Islet precursor cell (in vitro differentiated cells): ENCODE measurements around the gene TMEM267.
A peak's percentile ranks its signal among the peaks of the same experiment; 100 is the strongest.
"Not testable (repeated sequence)": the region's sequence is repeated elsewhere in the genome, so short reads cannot be mapped to it uniquely, and the experiment has no call there.

Source experiments
- DNase-seq: peaks from one replicate; pipeline ENCODE4 v3.0.0-alpha.2; 2018

TMEM267 gene

GRCh38 chr5:43456556-43456955 is 27.1 kb downstream of the TMEM267 start:
- DNase-seq: no peak

GRCh38 chr5:43441575-43441974 is 42.1 kb downstream of the TMEM267 start:
- DNase-seq: not testable (repeated sequence)

DNA sequence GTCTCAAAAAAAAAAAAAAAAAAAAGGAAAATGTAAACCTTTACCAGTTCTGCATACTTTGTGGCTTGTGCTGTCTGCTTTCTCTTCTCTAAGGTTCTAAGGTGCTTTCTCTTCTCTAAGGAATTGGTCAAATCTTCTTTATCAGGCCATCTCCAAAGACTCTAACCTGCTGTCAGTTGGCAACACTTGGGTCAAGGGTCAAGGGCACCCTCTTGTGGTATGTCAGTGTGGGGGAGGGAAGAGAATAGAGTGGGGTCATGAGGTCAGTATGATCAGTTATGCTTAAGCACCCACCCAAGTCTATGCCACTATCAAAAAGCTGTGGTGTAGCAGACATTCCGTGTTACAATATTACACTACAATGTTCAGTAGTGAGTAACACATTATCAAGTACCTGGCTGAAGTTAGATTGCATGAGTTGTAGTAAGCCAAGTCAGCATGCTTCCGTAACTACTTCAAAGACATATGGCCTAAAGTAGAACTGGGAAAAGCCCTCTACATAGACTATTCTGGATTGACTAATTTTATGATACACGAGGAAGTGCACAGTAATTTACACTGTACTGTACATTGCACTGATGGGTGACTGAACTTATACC is 46.5 kb downstream of the TMEM267 start:
- no peak for DNase-seq

- DNase-seq: no peak
Measured at GRCh38 chr5:43433382-43433781, 50.3 kb downstream of the TMEM267 start.

- peak; percentile 77 for DNase-seq
Measured at GRCh38 chr5:43432486-43433375, 50.9 kb downstream of the TMEM267 start.

DNA sequence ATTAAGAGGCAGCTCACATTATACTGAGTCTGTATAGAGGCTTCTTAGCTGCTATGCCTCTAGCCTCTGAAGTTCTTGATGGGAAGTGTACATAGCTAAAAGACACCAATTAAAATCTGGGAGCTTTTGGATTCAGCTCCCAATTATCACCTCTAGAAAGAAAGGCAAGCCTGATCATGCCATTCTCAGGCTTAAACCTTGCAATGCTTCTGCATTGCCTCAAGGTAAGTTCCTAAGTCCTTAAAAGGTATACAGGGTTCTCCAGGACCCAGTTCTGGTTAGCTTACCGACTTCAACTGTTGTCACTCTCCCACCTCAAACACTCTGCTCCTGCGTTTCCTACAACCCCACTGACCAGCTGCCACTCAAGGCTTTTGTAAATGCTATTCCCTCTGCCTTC is 54.0 kb downstream of the TMEM267 start:
- no peak for DNase-seq

GRCh38 chr5:43429016-43429415 is 54.6 kb downstream of the TMEM267 start:
- DNase-seq: no peak

DNA sequence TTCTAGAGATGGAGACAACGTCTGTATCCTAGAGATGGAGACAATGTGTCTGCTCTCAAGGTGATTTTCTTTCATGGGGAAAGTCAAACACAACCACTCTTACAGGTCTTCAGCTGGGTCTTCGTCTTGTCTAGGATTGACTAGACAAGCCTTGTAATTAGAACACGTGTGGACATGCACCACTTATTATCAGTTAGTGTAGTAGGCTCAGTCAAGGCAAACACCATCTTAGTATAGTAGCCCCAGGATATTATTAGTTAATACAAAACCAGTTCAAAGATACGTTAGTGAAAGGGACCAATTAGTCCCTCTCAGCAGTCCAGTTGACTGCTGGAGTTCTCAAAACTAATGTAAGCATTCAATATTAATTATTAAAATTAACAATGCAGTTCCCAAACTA is 56.4 kb downstream of the TMEM267 start:
- no peak for DNase-seq

DNA sequence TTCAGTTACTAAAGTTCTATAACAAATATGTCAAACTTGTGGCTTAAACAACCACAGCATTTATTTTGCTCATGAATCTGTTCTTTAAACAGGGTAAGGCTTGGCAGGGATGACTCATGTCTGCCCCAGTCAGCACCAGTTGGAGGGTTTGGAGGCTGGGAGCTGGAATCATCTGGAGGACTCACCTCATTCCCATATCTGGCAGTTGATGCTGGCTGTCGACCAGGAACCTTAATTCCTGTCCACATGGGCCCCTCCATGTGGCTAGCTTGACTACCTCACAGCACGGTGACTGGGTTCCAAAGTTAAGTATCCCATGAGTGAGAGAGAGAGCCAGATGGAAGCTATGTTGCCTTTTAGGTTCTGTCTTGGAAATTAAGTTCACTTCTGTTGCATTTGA is 57.7 kb downstream of the TMEM267 start:
- DNase-seq: no peak

- not testable (repeated sequence) for DNase-seq
Measured at GRCh38 chr5:43423086-43423485, 60.6 kb downstream of the TMEM267 start.

GRCh38 chr5:43422143-43422542 is 61.5 kb downstream of the TMEM267 start:
- DNase-seq: no peak

GRCh38 chr5:43421450-43422133 is 62.1 kb downstream of the TMEM267 start:
- DNase-seq: no peak

DNA sequence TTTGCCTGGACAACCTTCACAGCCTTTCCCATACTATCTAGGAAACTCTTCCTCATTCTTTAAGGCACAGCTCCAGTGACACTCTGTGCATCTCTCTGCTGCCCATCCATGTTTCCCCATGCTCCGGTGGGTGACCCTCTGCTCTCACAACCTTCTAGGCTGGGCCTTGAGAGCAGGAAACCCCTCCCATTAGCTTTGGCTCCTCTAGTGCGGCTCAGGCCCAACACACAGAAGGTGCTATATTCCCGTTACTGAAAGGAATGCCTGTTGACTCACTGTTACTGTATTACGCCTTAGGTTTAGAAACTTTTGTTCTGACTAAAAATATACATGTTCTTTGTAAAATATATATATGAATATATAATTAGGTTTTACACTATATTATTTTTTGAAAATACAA is 63.4 kb downstream of the TMEM267 start:
- peak; percentile 68 for DNase-seq

DNA sequence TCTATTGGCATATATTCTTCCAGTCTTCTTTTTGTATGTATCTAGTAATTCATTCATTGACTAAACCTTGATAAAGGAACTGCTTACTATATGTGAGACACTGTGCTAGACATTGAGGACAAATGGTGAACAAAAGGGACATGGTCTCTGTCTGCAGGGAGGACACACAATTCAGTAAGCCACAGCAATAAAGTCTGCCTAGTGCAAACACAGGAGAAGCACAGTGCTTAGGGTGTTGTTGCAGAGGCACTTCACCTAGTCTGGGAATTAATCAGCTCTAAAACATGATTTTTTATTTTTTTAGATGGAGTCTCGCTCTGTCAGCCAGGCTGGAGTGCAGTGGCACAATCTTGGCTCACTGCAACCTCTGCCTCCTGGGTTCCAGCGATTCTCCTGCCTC is 65.1 kb downstream of the TMEM267 start:
- no peak for DNase-seq

GRCh38 chr5:43416803-43417394 is 66.8 kb downstream of the TMEM267 start:
- no peak for DNase-seq

GRCh38 chr5:43415935-43416802 is 67.5 kb downstream of the TMEM267 start:
- DNase-seq: no peak

GRCh38 chr5:43413966-43414365 is 69.7 kb downstream of the TMEM267 start:
- DNase-seq: no peak

- DNase-seq: no peak
Measured at GRCh38 chr5:43412644-43413043, 71.0 kb downstream of the TMEM267 start.

DNA sequence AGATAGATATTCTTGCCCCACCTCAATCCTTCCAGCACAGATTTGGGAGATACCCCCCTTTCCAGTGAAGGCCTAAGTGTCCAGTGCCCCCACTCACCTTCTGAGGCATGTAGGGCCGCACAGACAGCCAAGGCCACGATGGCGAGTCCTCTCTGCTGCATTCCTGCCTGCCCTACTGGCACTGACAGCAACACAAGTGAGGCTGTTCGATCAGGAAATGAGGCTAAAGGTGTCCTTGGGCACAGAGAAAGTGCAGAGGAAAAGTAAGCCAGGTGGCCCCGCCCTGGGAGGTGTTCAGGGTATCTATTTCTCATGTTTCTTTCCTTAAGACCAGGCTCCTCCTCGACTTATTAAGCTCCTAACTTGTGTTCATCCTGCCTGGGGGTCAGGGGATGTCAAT is 71.5 kb downstream of the TMEM267 start, which contains the start of gene CCL28:
TSS of gene CCL28 (minus strand) at position 236 of the 400 bp plus-strand sequence. CDS start at position 161, 75 bp downstream.
- DNase-seq: no peak

DNA sequence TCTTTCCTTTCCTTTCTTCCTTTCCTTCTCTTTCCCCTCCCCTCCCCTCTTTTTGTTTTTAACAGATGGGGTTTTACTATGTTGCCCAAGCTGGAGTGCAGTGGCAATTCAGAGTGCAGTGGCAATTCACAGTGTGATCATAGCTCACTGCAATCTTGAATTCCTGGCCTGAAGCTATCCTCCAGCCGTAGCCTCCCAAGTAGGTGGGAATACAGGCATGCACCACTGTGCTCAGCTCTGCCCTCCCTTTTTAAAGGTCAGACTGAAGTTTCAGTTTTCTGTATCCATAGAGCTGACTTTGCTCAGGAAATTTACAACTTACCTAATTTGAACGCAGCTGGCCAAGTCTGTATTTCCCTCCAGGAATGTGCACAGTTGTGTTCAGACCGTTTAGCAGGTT is 72.2 kb downstream of the TMEM267 start:
- DNase-seq: no peak

DNA sequence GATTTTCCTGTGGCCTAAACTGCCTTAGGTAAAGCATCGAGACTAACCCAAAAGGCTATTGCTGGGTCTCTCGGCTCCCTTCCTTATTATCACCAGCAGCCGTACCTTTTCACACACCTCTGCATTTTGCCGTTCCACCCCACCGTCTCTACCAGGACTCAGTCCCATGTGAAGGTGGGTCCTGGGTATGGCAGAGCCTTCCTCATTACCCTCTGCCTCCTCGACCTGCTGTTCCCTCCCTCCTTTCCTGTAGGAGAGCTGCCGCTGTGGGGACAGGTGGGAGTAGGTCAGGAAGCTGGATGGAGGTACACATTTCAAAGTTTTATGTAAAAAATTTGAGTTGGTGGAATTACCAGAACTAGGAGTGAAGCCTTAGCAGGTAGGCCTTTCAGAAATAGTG is 73.3 kb downstream of the TMEM267 start:
- DNase-seq: no peak

DNA sequence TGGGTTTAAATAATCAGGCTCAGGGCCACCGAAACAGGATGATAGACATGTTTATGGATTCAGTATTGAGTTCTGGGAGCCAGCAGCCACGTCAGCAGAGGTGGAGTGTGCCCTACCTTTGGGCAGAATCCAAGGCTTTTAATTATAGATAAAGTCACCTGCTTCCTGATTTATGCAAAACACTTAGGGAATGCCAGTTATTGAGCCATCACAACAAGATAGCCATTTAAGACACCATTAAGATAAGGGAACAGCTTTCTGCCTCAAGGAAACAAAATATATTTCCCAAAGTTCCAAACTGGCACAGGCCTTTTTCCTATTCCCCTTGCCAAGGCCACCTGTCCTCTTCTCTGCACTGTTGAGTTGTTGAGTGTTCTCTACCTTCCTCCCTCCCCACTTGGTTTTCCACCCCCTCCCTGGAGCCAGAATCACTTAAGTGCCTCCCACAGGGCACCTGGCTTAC is 73.8 kb downstream of the TMEM267 start:
- no peak for DNase-seq
